Psoas muscle (tissue), 8 donors: Measurements from ENCODE around the gene THRB. TPM values are rescaled to one million over a fixed set of nuclear protein-coding genes. Genes with fewer than 3 reads are reported as not detected.

Experiments
- ATAC-seq, 4 donors: fragments of 200-7000 bp; cut with Tn5 transposase; one replicate each; pipeline ENCODE4 v1.9.1; 2020; ENCODE audit warnings: moderate library complexity in 3 of 4, mild to moderate bottlenecking in 2 of 4
- DNase-seq, 2 donors: peaks; one replicate each; pipeline ENCODE4 v3.0.0-alpha.2; 2020
- H3K27ac ChIP-seq: fragments of 200-600 bp; one replicate; pipeline ENCODE4 v1.8.0; 2022
- H3K27me3 ChIP-seq, 3 donors: fragments of 200-600 bp in 1 of 3; one replicate each; pipeline versions ENCODE4 v1.6.1 to v1.8.0; 2013 to 2022; ENCODE audit warnings: low read length in 2 of 3, mild to moderate bottlenecking in 2 of 3, moderate library complexity in 1 of 3; ENCODE audit not compliant: insufficient read depth in 3 of 3
- H3K36me3 ChIP-seq, 2 donors: fragments of 200-600 bp in 1 of 2; one replicate each; pipeline versions ENCODE4 v1.6.1 to v1.8.0; 2013 to 2022; ENCODE audit warnings: low read depth in 1 of 2, mild to moderate bottlenecking in 1 of 2, moderate library complexity in 1 of 2; ENCODE audit not compliant: insufficient read depth in 1 of 2
- H3K4me1 ChIP-seq: fragments of 200-600 bp; one replicate; pipeline ENCODE4 v1.8.0; 2022
- H3K4me3 ChIP-seq: fragments of 200-600 bp; one replicate; pipeline ENCODE4 v1.8.0; 2022; ENCODE audit warnings: mild to moderate bottlenecking
- H3K9me3 ChIP-seq: fragments of 200-600 bp; one replicate; pipeline ENCODE4 v1.8.0; 2022
- CTCF ChIP-seq: fragments of 200-600 bp; IDR thresholded peaks from one replicate; pipeline ENCODE4 v1.8.0; 2022; ENCODE audit warnings: antibody characterized with exemption
- WGBS, 3 donors: extraction: QIAGEN DNeasy Blood & Tissue Kit; methylation state at CpG; one replicate each; pipeline versions ENCODE4 v1.1.6 to v1.1.7; 2013; 5-methylcytosine and 5-hydroxymethylcytosine counted together
- intact Hi-C, 2 donors: fragments of 100-400 bp; cut with DNase I; formaldehyde crosslinking; loops; one replicate each; pipeline versions ENCODE4 v1.11.0 to v1.14.2; 2022
- polyA plus RNA-seq, 3 donors: library from polyadenylated mRNA; stranded (reverse); fragments of 200-250 nt; gene quantifications; one replicate each; pipeline ENCODE4 v1.2.3, GENCODE V29; 2013
- total RNA-seq, 4 donors: library from RNA; stranded (reverse); fragmentation: NEBNext Ultra II Directional in 2 of 4; extraction: Animal tissue kit (Norgen Biotek cat#: 25700) in 2 of 4; gene quantifications; one replicate each; pipeline versions ENCODE4 v1.2.1 to v1.2.4, GENCODE V29; 2021 to 2023
- donor health status: healthy with polysubstance abuse.
- donor health status: DM: no; HTN: no; CAD: no; lungs with moderate emphysema.
- donor health status: Bipolar disorder and iron deficiency.
- donor health status: healthy.
- donor health status: DM: yes; HTN: yes; CAD: no.
- donor health status: DM: no; HTN: no; CAD: no.
- donor health status: DM: no; HTN: no; CAD: no.
- donor health status: DM: yes; HTN: yes; CAD: no.

The THRB gene
- total and polyA plus RNA-seq, 7 donors: 11.5 to 38.6 (median 31.4) TPM

DNA sequence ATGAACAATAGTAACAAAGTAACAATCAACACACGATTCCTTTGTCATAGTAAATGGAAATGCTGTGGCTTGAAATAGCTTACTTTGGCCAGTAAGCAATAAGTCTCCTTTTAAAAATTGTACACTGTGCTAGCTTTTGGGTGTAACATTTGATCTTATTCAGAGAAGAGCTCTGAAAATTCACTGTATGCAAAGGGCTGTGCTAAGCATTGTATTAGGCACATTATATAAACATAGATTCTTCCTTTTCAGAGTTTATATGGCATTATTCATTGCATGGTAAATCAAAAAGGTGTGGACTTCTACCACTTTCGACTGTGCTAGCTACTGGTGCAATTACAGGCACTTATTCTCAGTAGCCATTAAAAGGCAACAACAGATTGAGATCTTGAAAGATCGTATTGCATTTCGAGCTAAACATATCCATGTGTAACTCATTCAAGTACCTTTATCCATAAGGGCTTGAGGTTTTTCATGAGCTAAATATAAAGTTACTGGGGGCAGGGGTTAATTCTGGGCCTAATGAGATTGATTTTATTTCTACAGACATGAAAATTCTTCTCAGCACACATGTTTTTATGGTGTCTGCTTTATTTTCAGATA lies 302.7 kb downstream of the THRB start:
- TF ChIP-seq CTCF: no peak

GRCh38 chr3:24190256-24190655 lies 304.4 kb downstream of the THRB start:
- DNase-seq (no peak), ATAC-seq (no peak)
- H3K27me3 ChIP-seq: no peaks in the 10 kb centered on the region
- no peaks in the 10 kb centered on the region for H3K9me3 ChIP-seq
- no peak for TF ChIP-seq CTCF
- no peak overlapping the region for H3K27ac ChIP-seq
- H3K4me1 ChIP-seq: peaks cover 32% of the 10 kb centered on the region
- intact Hi-C loops: loop anchor here (5.0 to 10.0 kb wide), 2 partner anchors 47 to 455 kb away; no protein-coding TSS in a partner anchor
- 94 to 96% (median 94%) methylated on average over 8 of the region's 8 CpGs for WGBS, 3 donors
- H3K4me3 ChIP-seq: no peak overlapping the region
- H3K36me3 ChIP-seq: peaks cover 0 to 4% of the 10 kb centered on the region in 2 donors

More for the DNA sequence above, 302.7 kb downstream of the THRB start:
- ATAC-seq (peak in 1 of 4 donors; percentile 27), DNase-seq (no peak)
- Histone ChIP-seq H3K4me1 (peaks cover 35% of the 10 kb centered on the region), H3K9me3 (no peaks in the 10 kb centered on the region), H3K27me3 (no peaks in the 10 kb centered on the region), H3K4me3 (peak overlapping the region; percentile 20), H3K27ac (peak overlapping the region; percentile 56), H3K36me3 (peaks cover 0 to 4% of the 10 kb centered on the region in 2 donors)
- 23 to 26% (median 25%) methylated on average over 4 of the region's 4 CpGs for WGBS, 3 donors
- intact Hi-C loops: loop anchor here (5.0 to 10.0 kb wide), 2 partner anchors 45 to 453 kb away; no protein-coding TSS in a partner anchor

DNA sequence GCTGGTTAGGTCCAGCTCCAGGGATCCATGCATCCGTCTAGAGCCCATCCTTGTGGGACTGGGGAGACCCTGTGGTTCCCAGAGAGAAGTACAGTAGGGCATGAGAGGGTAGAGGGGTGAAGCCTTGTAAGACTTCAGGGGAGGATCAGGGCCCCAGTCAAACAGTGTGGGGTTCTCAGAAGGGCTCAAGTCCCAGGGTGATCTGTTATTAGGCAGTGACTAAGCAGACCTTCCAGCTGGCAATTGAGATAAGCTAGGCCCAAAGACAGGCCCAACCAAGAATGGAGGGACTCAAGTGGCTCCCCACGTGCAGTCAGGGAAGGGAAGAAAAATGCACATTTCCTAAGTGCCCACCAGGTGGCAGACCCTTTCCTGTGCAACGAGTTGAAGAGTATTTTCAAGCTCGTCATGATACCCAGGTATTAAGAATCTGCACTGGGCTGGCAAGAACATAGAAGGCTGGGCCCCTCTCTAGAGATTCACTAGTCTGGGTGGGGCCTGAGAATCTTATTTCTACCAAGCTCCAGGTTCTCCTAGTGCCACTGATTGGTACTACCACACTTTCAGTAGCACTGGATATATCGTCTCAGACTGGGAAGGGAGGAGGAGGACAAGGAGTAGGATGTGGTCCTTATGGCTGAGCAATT lies 308.8 kb downstream of the THRB start:
- peaks cover 30% of the 10 kb centered on the region for H3K4me1 ChIP-seq
- H3K9me3 ChIP-seq: no peaks in the 10 kb centered on the region
- H3K4me3 ChIP-seq: no peak overlapping the region
- ATAC-seq (peak; percentile 73 to 87 (median 83)), DNase-seq (peak; percentile 23 to 56)
- intact Hi-C loops: loop anchor here in 1 of 2 donors (5.0 kb wide), 1 partner anchor 51 kb away; no protein-coding TSS in a partner anchor
- peak overlapping the region; percentile 56 for H3K27ac ChIP-seq
- TF ChIP-seq CTCF: peak; percentile 54
- H3K36me3 ChIP-seq: peaks cover 0 to 4% of the 10 kb centered on the region in 2 donors
- WGBS, 3 donors: 31 to 45% (median 32%) methylated on average over 5 of the region's 5 CpGs
- no peaks in the 10 kb centered on the region for H3K27me3 ChIP-seq

DNA sequence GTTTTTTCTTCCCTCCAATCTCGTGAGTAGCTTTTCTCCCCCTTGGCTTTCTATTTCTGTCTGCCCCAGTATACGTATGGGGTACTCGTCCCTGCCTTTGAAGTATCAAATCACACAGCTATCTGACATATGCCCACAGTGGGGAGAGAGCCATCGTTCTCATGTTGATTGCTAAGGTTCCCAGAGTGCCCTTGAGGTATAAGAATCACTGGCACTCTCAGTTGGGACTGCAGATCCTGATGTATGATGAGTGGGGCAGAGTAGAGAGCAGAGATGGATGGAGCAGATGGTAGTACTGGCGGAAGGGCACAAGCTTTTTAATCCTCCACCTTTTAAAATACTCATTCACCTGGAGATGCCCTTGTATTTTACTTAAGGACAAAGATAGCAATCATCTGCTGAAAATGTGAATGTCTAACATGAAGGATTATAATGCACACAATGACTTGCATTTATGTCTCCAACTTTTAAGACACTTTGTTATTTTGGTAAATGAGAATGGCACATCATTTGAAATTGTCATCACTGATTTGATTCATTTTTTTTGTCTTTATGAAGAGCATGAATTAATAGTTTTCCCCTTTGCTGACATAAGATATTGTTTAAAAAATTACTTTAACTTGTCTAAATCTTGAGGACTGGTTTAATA lies 310.0 kb downstream of the THRB start:
- Histone ChIP-seq H3K36me3 (peaks cover 0 to under 1% of the 10 kb centered on the region in 2 donors), H3K4me1 (peaks cover 30% of the 10 kb centered on the region), H3K27ac (peak overlapping the region; percentile 56), H3K4me3 (no peak overlapping the region), H3K27me3 (no peaks in the 10 kb centered on the region), H3K9me3 (no peaks in the 10 kb centered on the region)
- 31 to 46% (median 40%) methylated on average over 5 of the region's 5 CpGs for WGBS, 3 donors
- intact Hi-C loops: loop anchor here in 1 of 2 donors (5.0 kb wide), 1 partner anchor 53 kb away; no protein-coding TSS in a partner anchor
- TF ChIP-seq CTCF: no peak
- DNase-seq (no peak), ATAC-seq (peak in 3 of 4 donors; percentile 43 to 51 (median 51))
